H1 (cell line): ENCODE measurements around the gene FRMD4A. TPM values are rescaled to one million over a fixed set of nuclear protein-coding genes. Genes with fewer than 3 reads are reported as not detected.

Experiments
- CTCF ChIA-PET: fragments of 300-600 bp; sonication (Branson Sonifier 250); formaldehyde crosslinking; loops from one replicate; lab custom pipeline; 2021; ENCODE audit not compliant: partially characterized antibody; lab: Charles Lee
- POLR2A ChIA-PET: fragments of 300-600 bp; sonication (Branson Sonifier 250); formaldehyde crosslinking; loops from one replicate; lab custom pipeline; 2021; ENCODE audit warnings: inconsistent platforms; ENCODE audit not compliant: partially characterized antibody; lab: Charles Lee
- DNase-seq, 2 experiments: peaks; one replicate each; pipeline versions ENCODE4 v3.0.0 to v3.0.0-alpha.2; 2010 to 2022; ENCODE audit warnings: low spot score in 2 of 2, low read depth in 1 of 2, mixed read lengths in 1 of 2
- FAIRE-seq: peaks from 2 replicates; lab custom pipeline; 2011; peaks lifted over from hg19 to GRCh38; lab: Jason Lieb, UNC
- H2AFZ ChIP-seq: 2 replicates; pipeline ENCODE4 v1.8.1; 2012; ENCODE audit warnings: low read length, inconsistent platforms
- H2AK5ac ChIP-seq: 2 replicates; pipeline ENCODE4 v1.6.1; 2013; ENCODE audit warnings: low read depth, low read length
- H2BK120ac ChIP-seq: replicated peaks from 2 replicates; pipeline ENCODE3; 2013; ENCODE audit warnings: low read depth, low read length, inconsistent platforms
- H2BK12ac ChIP-seq: 2 replicates; pipeline ENCODE4 v1.6.1; 2013; ENCODE audit warnings: low read depth, low read length
- H2BK15ac ChIP-seq: 2 replicates; pipeline ENCODE4 v1.6.1; 2013; ENCODE audit warnings: low read length
- H2BK20ac ChIP-seq: 2 replicates; pipeline ENCODE4 v1.6.1; 2013; ENCODE audit warnings: low read length
- H2BK5ac ChIP-seq: 2 replicates; pipeline ENCODE4 v1.6.1; 2013; ENCODE audit warnings: low read depth, low read length
- H3K14ac ChIP-seq: 2 replicates; pipeline ENCODE4 v1.6.1; 2013; ENCODE audit warnings: inconsistent platforms; ENCODE audit not compliant: insufficient read length
- H3K18ac ChIP-seq: 2 replicates; pipeline ENCODE4 v1.6.1; 2013; ENCODE audit warnings: low read length; ENCODE audit errors: extremely low read depth
- H3K23ac ChIP-seq: 2 replicates; pipeline ENCODE4 v1.6.1; 2013; ENCODE audit warnings: inconsistent platforms; ENCODE audit not compliant: insufficient read length
- H3K23me2 ChIP-seq: 2 replicates; pipeline ENCODE4 v1.6.1; 2013; ENCODE audit warnings: low read depth, low read length
- H3K27ac ChIP-seq: 2 replicates; pipeline ENCODE4 v1.6.1; 2011; ENCODE audit warnings: low read depth, low read length, inconsistent platforms
- H3K27me3 ChIP-seq, 4 experiments: replicated peaks in 1 of 4; 1 replicate in 1 of 4; 2 replicates in 3 of 4; pipeline versions ENCODE4 v1.6.1 to v1.8.1; 2011 to 2013; ENCODE audit warnings: low read length in 3 of 4, mild to moderate bottlenecking in 3 of 4, inconsistent platforms in 2 of 4, mixed read lengths in 2 of 4, moderate library complexity in 1 of 4; ENCODE audit not compliant: control insufficient read depth in 3 of 4, insufficient read depth in 3 of 4; ENCODE audit errors: extremely low read depth in 1 of 4
- H3K36me3 ChIP-seq, 4 experiments: 2 replicates each; pipeline versions ENCODE4 v1.6.1 to v1.8.1; 2011 to 2013; ENCODE audit warnings: mild to moderate bottlenecking in 4 of 4, low read length in 3 of 4, moderate library complexity in 2 of 4, control low read depth in 1 of 4, inconsistent platforms in 1 of 4; ENCODE audit not compliant: insufficient read depth in 4 of 4, control insufficient read depth in 2 of 4
- H3K4ac ChIP-seq: replicated peaks from 2 replicates; pipeline ENCODE3; 2013; ENCODE audit warnings: low read length, low read depth, mixed read lengths, inconsistent platforms; ENCODE audit not compliant: insufficient read length
- H3K4me1 ChIP-seq, 4 experiments: replicated peaks in 1 of 4; 1 replicate in 1 of 4; 2 replicates in 3 of 4; pipeline versions ENCODE4 v1.6.1 to v1.8.1; 2011 to 2013; ENCODE audit warnings: low read length in 3 of 4, inconsistent platforms in 2 of 4, mixed read lengths in 1 of 4; ENCODE audit not compliant: insufficient read depth in 4 of 4, control insufficient read depth in 3 of 4
- H3K4me2 ChIP-seq, 2 experiments: 2 replicates each; pipeline versions ENCODE4 v1.6.1 to v1.8.1; 2011 to 2013; ENCODE audit warnings: low read depth in 2 of 2, low read length in 2 of 2, control low read depth in 1 of 2, inconsistent platforms in 1 of 2, mild to moderate bottlenecking in 1 of 2; ENCODE audit not compliant: insufficient read depth in 1 of 2
- H3K4me3 ChIP-seq, 4 experiments: fragments of 200-600, 300-600 bp in 1 of 4; sonication (generic), shearing (Covaris generic), sonication (Bioruptor Twin) in 1 of 4; 2 replicates each; pipeline versions ENCODE4 v1.5.1 to v1.8.1; 2011 to 2016; ENCODE audit warnings: low read length in 4 of 4, low read depth in 3 of 4, control low read depth in 2 of 4, inconsistent platforms in 2 of 4, mild to moderate bottlenecking in 2 of 4, mixed read lengths in 1 of 4, moderate library complexity in 1 of 4; ENCODE audit not compliant: insufficient read depth in 2 of 4; ENCODE audit errors: extremely low read depth in 1 of 4
- H3K56ac ChIP-seq: replicated peaks from 2 replicates; pipeline ENCODE3; 2013; ENCODE audit warnings: low read depth, mild to moderate bottlenecking, mixed read lengths, low read length, inconsistent platforms; ENCODE audit not compliant: insufficient read length
- H3K79me1 ChIP-seq: 2 replicates; pipeline ENCODE4 v1.6.1; 2013; ENCODE audit warnings: low read depth, low read length, control low read depth
- H3K79me2 ChIP-seq, 2 experiments: 2 replicates each; pipeline versions ENCODE4 v1.6.1 to v1.8.1; 2012 to 2013; ENCODE audit warnings: low read length in 2 of 2, mild to moderate bottlenecking in 2 of 2, inconsistent platforms in 1 of 2; ENCODE audit not compliant: insufficient read depth in 2 of 2, control insufficient read depth in 1 of 2
- H3K9ac ChIP-seq, 4 experiments: replicated peaks in 1 of 4; 1 replicate in 1 of 4; 2 replicates in 3 of 4; pipeline versions ENCODE4 v1.6.1 to v1.8.1; 2011 to 2013; ENCODE audit warnings: low read depth in 3 of 4, low read length in 3 of 4, control low read depth in 2 of 4, mild to moderate bottlenecking in 2 of 4, moderate library complexity in 2 of 4, inconsistent platforms in 1 of 4; ENCODE audit errors: extremely low read depth in 1 of 4
- H3K9me3 ChIP-seq, 2 experiments: 2 replicates each; pipeline versions ENCODE4 v1.6.1 to v1.8.1; 2012 to 2013; ENCODE audit warnings: mild to moderate bottlenecking in 2 of 2, moderate library complexity in 2 of 2, control low read depth in 1 of 2, inconsistent platforms in 1 of 2, low read depth in 1 of 2, low read length in 1 of 2, mixed read lengths in 1 of 2; ENCODE audit not compliant: insufficient read depth in 2 of 2
- H4K20me1 ChIP-seq, 2 experiments: replicated peaks in 1 of 2; 2 replicates each; pipeline versions ENCODE3 to v1.8.1; 2011 to 2013; ENCODE audit warnings: inconsistent platforms in 2 of 2, low read length in 2 of 2, mild to moderate bottlenecking in 1 of 2; ENCODE audit not compliant: insufficient read depth in 2 of 2, control insufficient read depth in 1 of 2
- H4K5ac ChIP-seq: 2 replicates; pipeline ENCODE4 v1.6.1; 2013; ENCODE audit warnings: low read length, low read depth, mixed read lengths, inconsistent platforms; ENCODE audit not compliant: insufficient read length
- H4K8ac ChIP-seq: 2 replicates; pipeline ENCODE4 v1.8.0; 2013; ENCODE audit warnings: mild to moderate bottlenecking, moderate library complexity, low read length, inconsistent platforms; ENCODE audit not compliant: insufficient read depth; ENCODE audit errors: extremely low read depth
- H4K91ac ChIP-seq: replicated peaks from 2 replicates; pipeline ENCODE3; 2013; ENCODE audit warnings: low read length, mixed read lengths, inconsistent platforms; ENCODE audit not compliant: insufficient read length
- WGBS, 2 experiments: shearing (Covaris generic) in 1 of 2; methylation state at CpG; one replicate each; pipeline versions ENCODE4 v1.1.6 to v1.1.7; 2013 to 2015; ENCODE audit warnings: low lambda C conversion rate in 2 of 2, mixed read lengths in 2 of 2, inconsistent platforms in 1 of 2, low coverage in 1 of 2, missing lambda C conversion rate in 1 of 2; ENCODE audit not compliant: insufficient replicate concordance in 2 of 2, insufficient coverage in 1 of 2, insufficient read length in 1 of 2; ENCODE audit errors: extremely low coverage in 1 of 2, missing lambda C conversion rate in 1 of 2; 5-methylcytosine and 5-hydroxymethylcytosine counted together
- polyA plus RNA-seq, 7 experiments: library from polyadenylated mRNA; depleted of rRNA in 3 of 7; stranded (reverse) in 5 of 7; unstranded in 2 of 7; fragments of >200 nt in 5 of 7; fragments of 200-250 nt in 2 of 7; gene quantifications; 1 replicate in 5 of 7; 2 replicates in 1 of 7; 4 replicates in 1 of 7; pipeline versions ENCODE4 v1.2.1 to v1.2.3, GENCODE V29; 2011 to 2013; ENCODE audit warnings: missing spikeins in 2 of 7, mixed read lengths in 2 of 7
- total RNA-seq: library from RNA; stranded (reverse); fragmentation: NEBNext Ultra II Directional; extraction: Animal tissue kit (Norgen Biotek cat#: 25700); gene quantifications from 2 replicates; pipeline ENCODE4 v1.2.1, GENCODE V29; 2021

The FRMD4A gene
- total and polyA plus RNA-seq, 2 of the 8 experiments (the other 6 are each of a cell fraction or from before 2014, with no cell fraction given): 38.6 to 39.6 TPM

GRCh38 chr10:13773496-13774170, 557.1 kb downstream of the FRMD4A start:
- H3K23me2 ChIP-seq: no peaks in the 10 kb centered on the region
- H2BK12ac ChIP-seq: no peak overlapping the region
- no peak overlapping the region for H3K4me2 ChIP-seq
- H3K4me3 ChIP-seq: no peak overlapping the region
- H2BK120ac ChIP-seq: no peak overlapping the region
- no peak overlapping the region for H2AFZ ChIP-seq
- no peak overlapping the region for H2BK20ac ChIP-seq
- CTCF ChIA-PET: interaction anchor here (1.2 to 1.9 kb wide), 2 partner anchors 9 to 114 kb away, joined by 3 to 4 read pairs; no protein-coding TSS in a partner anchor
- no peak overlapping the region for H3K27ac ChIP-seq
- H2BK15ac ChIP-seq: no peak overlapping the region
- no peak for DNase-seq
- H3K18ac ChIP-seq: no peak overlapping the region
- no peak for FAIRE-seq
- no peaks in the 10 kb centered on the region for H3K9me3 ChIP-seq
- H3K14ac ChIP-seq: no peak overlapping the region
- H4K8ac ChIP-seq: no peak overlapping the region; the same call in 1 of the 2 replicates
- no peak overlapping the region for H3K56ac ChIP-seq
- H3K9ac ChIP-seq: no peak overlapping the region
- H3K23ac ChIP-seq: no peak overlapping the region
- H4K20me1 ChIP-seq: no peaks in the 10 kb centered on the region
- H2AK5ac ChIP-seq: no peak overlapping the region
- no peak overlapping the region for H2BK5ac ChIP-seq
- peaks cover 2% of the 10 kb centered on the region; the same call in 1 of the 2 replicates for H3K79me1 ChIP-seq
- no peaks in the 10 kb centered on the region for H3K27me3 ChIP-seq
- POLR2A ChIA-PET: no interaction called here
- no peak overlapping the region for H4K91ac ChIP-seq
- H3K79me2 ChIP-seq: no peaks in the 10 kb centered on the region
- WGBS, 2 experiments: 86% methylated on average over 13 of the region's 13 CpGs; no CpG with 5 or more reads in 1 of the 2 experiments
- no peak overlapping the region for H3K4ac ChIP-seq
- H4K5ac ChIP-seq: no peak overlapping the region
- H3K36me3 ChIP-seq: no peaks in the 10 kb centered on the region
- H3K4me1 ChIP-seq: no peaks in the 10 kb centered on the region
